HG03025 (cell line): Measurements from ENCODE around the gene KLHL29.
"Not testable (repeated sequence)": the region's sequence is repeated elsewhere in the genome, so short reads cannot be mapped to it uniquely, and the experiment has no call there.

ENCODE experiments used
- ATAC-seq: cut with Tn5 transposase; IDR thresholded peaks from one replicate; pipeline ENCODE4 v1.9.1; 2021; ENCODE audit warnings: mild to moderate bottlenecking, moderate library complexity; ENCODE audit not compliant: unreplicated experiment, low FRiP score

The KLHL29 gene

GRCh38 chr2:23391237-23391736 is 6.3 kb downstream of the KLHL29 start:
- not testable (repeated sequence) for ATAC-seq

DNA sequence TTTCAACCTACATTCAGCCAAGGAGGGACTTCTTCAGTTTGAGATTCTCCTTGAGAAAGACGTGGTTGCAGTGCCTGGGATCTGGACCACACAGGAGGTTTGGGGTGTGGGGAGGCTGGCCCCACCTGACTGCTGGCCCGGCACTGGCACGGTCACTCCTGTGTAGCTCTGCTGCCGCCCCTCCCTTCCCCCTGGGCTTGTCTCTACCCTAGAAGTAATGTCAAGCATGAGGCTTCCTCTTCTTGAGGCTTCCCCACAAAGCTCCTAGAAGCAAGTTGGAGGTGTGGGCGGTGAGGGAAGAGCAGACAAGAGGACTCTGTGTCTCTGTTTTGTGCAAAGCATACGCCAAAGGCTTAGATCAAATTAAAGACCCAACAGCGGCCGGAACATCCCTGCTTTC is 8.7 kb downstream of the KLHL29 start:
- ATAC-seq, result no peak

DNA sequence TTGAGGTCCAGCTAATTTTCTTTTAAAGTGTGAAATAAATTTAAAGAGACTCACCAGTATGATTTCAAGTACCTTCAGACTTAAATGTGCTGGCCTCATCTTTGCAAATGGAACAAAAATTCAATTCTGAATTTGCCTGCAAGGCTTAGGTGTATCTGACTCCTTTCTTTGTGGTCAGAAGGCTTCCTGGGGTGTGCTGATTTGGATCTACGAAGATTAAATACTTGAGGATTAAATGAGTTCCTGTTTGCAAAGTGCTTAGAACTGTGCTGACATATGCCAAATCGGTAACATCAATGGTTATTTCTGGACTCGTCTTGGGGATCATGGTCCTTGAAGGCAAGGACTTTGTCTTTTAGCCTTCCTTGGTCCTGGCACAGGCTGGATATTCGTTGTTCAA is 9.7 kb downstream of the KLHL29 start:
- ATAC-seq, result no peak

DNA sequence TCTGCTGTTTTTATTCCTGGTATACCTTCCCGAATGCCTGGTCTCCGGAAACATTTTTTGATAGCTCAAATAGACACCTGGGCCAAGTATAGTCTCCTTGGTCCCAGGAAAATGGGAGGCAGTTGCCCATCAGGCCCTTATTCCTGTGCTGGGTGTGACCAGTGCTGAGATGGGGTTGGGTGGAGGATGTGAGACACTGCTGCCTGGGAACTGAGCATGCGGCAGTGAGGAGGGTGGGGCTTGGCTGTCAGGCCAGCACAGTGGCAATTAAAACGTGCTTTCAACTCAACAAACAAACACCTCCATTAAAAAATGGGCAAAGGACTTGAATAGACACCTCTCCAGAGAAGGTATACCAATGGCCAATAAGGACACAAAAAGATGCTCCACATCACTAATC is 12.5 kb downstream of the KLHL29 start:
- no peak for ATAC-seq

GRCh38 chr2:23399674-23400261 is 14.8 kb downstream of the KLHL29 start:
- ATAC-seq, result peak; percentile 62

- ATAC-seq, result no peak
Observed at GRCh38 chr2:23400703-23401102, 15.7 kb downstream of the KLHL29 start.

GRCh38 chr2:23401427-23402204 is 16.6 kb downstream of the KLHL29 start:
- ATAC-seq, result no peak

- ATAC-seq, result no peak
Observed at GRCh38 chr2:23402205-23402740, 17.3 kb downstream of the KLHL29 start.

- peak; percentile 45 for ATAC-seq
Observed at GRCh38 chr2:23404426-23404825, 19.4 kb downstream of the KLHL29 start.

- ATAC-seq, result no peak
Observed at GRCh38 chr2:23409248-23409647, 24.3 kb downstream of the KLHL29 start.

DNA sequence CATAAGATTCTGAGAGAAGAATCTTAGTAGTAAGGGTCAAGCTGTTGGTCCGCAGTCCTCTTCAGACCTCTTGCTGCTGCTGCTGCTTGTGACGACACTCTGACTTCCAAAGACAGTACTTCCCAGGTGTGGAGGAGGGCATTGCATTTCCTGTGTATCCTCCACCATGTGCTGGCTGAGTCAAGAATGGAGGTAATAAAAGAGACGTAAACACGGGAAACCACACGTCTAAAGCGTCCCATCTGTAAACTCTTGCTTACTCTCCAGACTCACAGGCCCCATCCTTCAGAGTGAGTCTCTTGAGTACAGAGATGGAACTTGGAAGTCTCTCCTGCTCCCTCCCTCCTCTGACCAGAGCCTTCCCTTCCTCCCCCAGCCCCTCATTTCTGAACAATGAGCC is 25.6 kb downstream of the KLHL29 start:
- ATAC-seq, result no peak

- ATAC-seq, result no peak
Observed at GRCh38 chr2:23411752-23412431, 26.9 kb downstream of the KLHL29 start.

GRCh38 chr2:23412556-23413155 is 27.7 kb downstream of the KLHL29 start:
- ATAC-seq, result no peak

GRCh38 chr2:23413641-23414040 is 28.7 kb downstream of the KLHL29 start:
- ATAC-seq, result no peak

DNA sequence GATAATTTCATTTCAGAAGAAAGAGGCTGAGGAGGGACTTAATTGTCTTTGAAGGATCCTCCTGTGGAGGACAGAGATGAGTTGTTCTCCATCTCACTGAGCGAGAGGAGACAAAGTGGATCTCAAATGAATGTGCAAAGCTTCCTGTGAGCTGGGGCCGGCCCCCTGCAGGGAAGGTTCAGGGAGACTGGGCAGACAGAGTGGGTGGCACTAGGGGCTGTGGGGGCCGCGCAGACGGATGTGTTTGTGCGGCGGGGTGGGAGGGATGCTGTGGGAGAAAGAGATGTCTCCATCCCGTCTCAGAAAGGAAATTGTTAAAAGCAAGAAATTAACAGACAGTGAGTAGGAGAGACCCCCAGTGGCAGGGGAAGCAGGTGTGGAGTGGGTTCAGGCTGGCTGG is 29.1 kb downstream of the KLHL29 start:
- no peak for ATAC-seq

DNA sequence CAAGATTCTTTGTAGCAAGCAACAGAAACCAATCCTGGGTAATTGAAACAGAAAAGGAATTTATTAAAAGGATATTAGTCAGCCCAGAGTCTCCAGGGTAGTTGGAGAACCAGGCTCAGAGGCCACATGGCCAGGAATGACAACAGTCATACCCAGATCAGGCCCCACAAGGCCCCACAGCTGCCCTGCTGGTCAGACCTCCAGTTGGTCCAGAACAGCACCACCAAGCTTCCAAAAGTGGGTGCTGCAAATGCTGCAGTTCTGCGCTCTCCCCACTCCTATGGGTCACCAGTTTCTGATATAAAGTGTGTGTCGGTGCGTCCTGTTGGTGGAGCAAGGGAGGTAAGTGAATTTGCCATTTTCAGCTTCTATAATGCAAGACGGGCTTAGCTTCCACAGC is 29.9 kb downstream of the KLHL29 start:
- no peak for ATAC-seq

- ATAC-seq, result no peak
Observed at GRCh38 chr2:23417310-23417709, 32.3 kb downstream of the KLHL29 start.

DNA sequence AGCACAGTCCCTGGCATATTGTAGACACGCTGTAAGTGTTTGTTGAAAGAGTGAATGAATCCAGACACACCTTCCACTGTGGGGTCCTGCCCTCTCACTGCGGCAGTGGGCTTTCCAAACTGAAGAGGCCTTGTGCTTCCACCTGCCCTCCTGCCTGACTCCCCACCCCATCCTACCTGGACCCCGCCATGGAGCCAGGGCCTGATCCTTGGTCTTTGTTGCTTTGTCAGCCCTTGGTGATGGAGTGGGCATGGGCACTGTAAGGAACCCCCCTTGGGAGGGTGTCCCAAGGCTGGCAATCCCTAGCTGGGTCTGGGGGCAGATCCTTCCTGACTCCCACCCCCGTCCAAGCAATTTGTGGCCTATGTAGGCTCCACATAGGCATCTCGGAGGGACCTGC is 33.1 kb downstream of the KLHL29 start:
- ATAC-seq, result no peak

GRCh38 chr2:23418461-23418911 is 33.5 kb downstream of the KLHL29 start:
- ATAC-seq, result no peak

DNA sequence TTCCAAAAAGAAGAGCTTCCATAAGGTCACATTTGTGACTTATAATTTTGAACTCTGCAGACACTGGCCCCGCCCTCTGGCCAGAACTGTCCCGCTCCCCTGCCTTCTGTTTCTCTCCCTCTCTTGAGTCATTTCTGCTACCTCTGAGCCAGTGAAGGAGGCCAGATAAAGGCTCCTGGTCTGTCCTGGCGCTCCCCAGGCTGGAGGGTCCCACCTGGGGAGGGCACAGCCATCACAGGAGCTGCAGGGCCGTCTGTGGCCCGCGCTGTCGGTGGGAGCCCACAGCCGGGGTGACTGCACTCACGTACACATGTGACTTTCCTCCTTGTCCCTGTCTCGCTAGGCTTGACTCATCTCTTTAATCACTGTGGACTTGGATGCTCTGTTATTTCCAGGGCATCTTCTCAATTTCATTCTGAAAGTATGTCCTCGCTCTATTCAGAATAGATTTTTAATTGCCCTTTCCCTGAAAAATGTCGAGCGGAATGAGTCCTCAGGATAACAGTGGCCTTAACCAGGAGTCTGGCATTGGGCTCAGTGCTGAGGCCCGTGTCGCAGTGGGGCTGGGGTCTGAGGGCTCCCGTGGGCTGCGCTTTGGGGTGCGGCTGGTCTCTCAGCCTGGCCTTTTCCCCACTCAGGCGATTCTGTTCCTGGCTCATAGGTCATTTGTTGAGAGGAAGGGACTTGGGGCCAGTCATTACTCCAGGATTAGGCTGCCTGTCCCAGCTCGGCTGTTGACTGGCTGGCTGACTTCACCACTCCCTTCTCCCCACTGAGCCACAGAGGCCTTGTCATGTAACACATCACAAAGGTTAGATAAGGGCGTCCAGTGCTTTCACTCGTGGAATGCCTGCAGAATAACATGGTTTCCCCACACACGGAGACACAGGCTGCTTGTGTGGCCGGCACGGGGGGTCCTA is 34.5 kb downstream of the KLHL29 start:
- no peak for ATAC-seq
